Melanocyte of skin (primary cell): Measurements from ENCODE around the gene MS4A6A. TPM values are rescaled to one million over a fixed set of nuclear protein-coding genes. Genes with fewer than 3 reads are reported as not detected.

ENCODE experiments used
- small RNA-seq, 2 donors: library from RNA; depleted of rRNA; stranded (forward); fragments of <200 nt; gene quantifications; one replicate each; pipeline ENCODE3, GENCODE V24; 2012
- total RNA-seq, 2 donors: library from RNA; depleted of rRNA; stranded (reverse); fragments of >200 nt; gene quantifications; 2 replicates each; pipeline ENCODE4 v1.2.3, GENCODE V29; 2012

The MS4A6A gene
- total RNA-seq: not detected

GRCh38 chr11:60182541-60183330 is at the start of gene MS4A6A:
MS4A6A (minus strand) TSS chr11:60183083; CDS start chr11:60181727, 1,356 bp downstream.

Small RNA genes within 50 kb of the gene (small RNA-seq; reads per million reads assigned to genes)
- gene MIR6503: 0 reads per million in 2 donors

Other genes starting within 250 kb of the MS4A6A start
- gene OOSP1, start 244.7 kb downstream of the MS4A6A start, total RNA-seq: under 1 TPM in 1 of 2 donors, not detected in 1; 0.34 TPM
- gene OOSP4A, start 219.1 kb downstream of the MS4A6A start, total RNA-seq: under 1 TPM in 1 of 2 donors, not detected in 1; 0.69 TPM
- not detected for gene OOSP4B, start 165.9 kb downstream of the MS4A6A start, total RNA-seq
- gene OOSP2, start 142.7 kb downstream of the MS4A6A start, total RNA-seq: not detected
- not detected for gene MS4A3, start 126.4 kb downstream of the MS4A6A start, total RNA-seq
- gene MS4A2, start 94.4 kb downstream of the MS4A6A start, total RNA-seq: not detected
- gene MS4A4E, start 60.1 kb upstream of the MS4A6A start, total RNA-seq: not detected
- not detected for gene MS4A4A, start 97.6 kb upstream of the MS4A6A start, total RNA-seq
- not detected for gene MS4A6E, start 144.2 kb upstream of the MS4A6A start, total RNA-seq
- gene MS4A7, start 195.4 kb upstream of the MS4A6A start, total RNA-seq: 1 to 10 TPM in 1 of 2 donors, under 1 TPM in 1; under 0.01 to 1.0 TPM
- not detected for gene MS4A14, start 213.4 kb upstream of the MS4A6A start, total RNA-seq
- not detected for gene MS4A5, start 246.5 kb upstream of the MS4A6A start, total RNA-seq